T-helper 2 cell treated with Interferon-gamma antibody and Interleukin-4, amounts not matched to agents 5 μg/mL and 100 μg/mL, for 36 hours (primary cell): ENCODE measurements around the gene BIK.

Source experiments
- DNase-seq: peaks from one replicate; pipeline ENCODE4 v3.0.0; 2021; ENCODE audit warnings: low spot score
- H3K27ac Mint-ChIP-seq: one replicate; pipeline ENCODE4 v1.8.0; 2021; ENCODE audit warnings: mild to moderate bottlenecking, mixed read lengths
- H3K27me3 Mint-ChIP-seq: one replicate; pipeline ENCODE4 v1.8.0; 2021; ENCODE audit warnings: low read depth, mixed read lengths
- H3K36me3 Mint-ChIP-seq: one replicate; pipeline ENCODE4 v1.8.0; 2021; ENCODE audit warnings: low read depth, mixed read lengths
- H3K4me1 Mint-ChIP-seq: one replicate; pipeline ENCODE4 v1.8.0; 2021; ENCODE audit warnings: low read depth, mixed read lengths
- H3K4me3 Mint-ChIP-seq: one replicate; pipeline ENCODE4 v1.8.0; 2022; ENCODE audit warnings: mild to moderate bottlenecking, moderate library complexity, mixed read lengths
- H3K9me3 Mint-ChIP-seq: one replicate; pipeline ENCODE4 v1.8.0; 2021; ENCODE audit warnings: mixed read lengths

BIK gene

DNA sequence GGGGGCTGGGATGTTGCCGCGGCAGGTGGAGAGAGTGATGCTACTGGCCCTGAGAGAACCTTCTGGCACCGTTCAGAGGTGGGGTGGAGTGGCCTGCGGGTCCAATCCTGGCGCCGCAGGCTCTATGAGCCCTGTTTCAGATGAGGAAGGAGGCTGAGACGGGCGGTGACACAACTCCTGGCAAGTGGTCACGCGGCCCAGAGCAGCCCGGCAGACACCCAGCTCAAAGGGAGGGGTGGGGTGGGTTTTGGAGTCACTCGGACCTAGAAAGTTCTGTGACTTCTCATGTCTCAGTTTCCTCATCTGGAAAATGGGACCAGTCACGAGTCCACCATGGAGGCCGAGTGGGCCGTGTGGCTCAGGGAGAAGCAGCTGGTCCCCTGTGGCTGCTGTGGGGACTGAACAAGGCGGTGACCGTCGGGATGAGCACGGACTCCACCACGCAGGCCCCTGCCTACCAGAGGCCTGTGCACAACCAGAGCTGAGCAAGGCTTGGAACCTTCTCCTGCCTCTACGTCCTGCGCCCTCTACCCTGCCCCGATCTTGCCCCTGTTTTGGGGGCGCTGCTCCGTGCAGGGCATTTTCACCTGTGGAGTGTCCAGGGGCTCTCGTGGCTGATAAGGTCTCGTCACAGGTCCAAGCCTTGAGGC, 44.5 kb downstream of the BIK start:
- peaks cover 7% of the 10 kb centered on the region for H3K4me1 Mint-ChIP-seq

DNA sequence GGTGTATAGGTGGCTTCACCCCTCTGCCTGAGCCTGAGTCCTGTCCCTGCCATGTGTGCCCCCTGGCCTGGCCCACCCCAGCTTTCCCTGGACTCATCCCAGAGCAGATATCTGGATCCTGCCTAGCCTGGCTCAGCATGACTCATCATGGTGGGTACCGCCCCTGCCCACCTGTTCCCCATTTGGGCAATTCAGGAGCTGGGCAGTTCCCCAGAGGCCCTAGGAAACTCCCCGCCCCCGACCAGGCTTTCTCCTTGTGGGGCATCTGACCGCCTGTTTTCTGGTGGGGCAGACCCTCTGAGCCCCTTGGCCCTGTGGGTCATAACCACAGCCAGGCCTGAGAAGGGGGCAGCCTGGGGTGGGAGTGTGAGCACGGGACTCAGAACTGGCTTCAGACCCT, 45.2 kb downstream of the BIK start:
- DNase-seq = no peak
- Mint-ChIP-seq H3K27ac (no peak overlapping the region), H3K36me3 (no peaks in the 10 kb centered on the region), H3K4me1 (peaks cover 5% of the 10 kb centered on the region), H3K9me3 (no peaks in the 10 kb centered on the region), H3K4me3 (no peak overlapping the region), H3K27me3 (no peaks in the 10 kb centered on the region)

More for the DNA sequence above, 44.5 kb downstream of the BIK start:
- no peak for DNase-seq
- Mint-ChIP-seq H3K36me3 (no peaks in the 10 kb centered on the region), H3K27me3 (no peaks in the 10 kb centered on the region), H3K4me3 (no peak overlapping the region), H3K9me3 (no peaks in the 10 kb centered on the region), H3K27ac (no peak overlapping the region)

DNA sequence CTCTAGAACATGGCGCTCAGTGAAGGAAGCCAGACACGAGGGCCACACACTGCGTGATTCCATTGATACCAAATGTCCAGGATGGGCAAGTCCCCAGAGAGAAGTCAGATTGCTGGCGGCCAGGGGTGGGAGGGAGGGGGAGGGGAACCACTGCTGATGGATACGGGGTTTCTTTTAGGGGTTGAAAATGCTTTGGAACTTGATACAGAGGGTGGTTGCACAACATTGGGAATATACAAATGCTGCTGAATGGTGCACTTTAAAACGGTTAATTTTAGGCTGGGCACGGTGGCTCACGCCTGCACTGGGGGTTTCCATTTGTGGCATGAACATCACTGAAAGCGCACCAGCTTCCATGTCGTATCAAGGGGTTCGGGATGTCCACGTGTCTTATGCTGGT, 45.9 kb downstream of the BIK start:
- Mint-ChIP-seq H3K27ac (no peak overlapping the region), H3K4me3 (no peak overlapping the region), H3K27me3 (no peaks in the 10 kb centered on the region), H3K4me1 (peaks cover 2% of the 10 kb centered on the region), H3K9me3 (no peaks in the 10 kb centered on the region), H3K36me3 (no peaks in the 10 kb centered on the region)
- DNase-seq = no peak

DNA sequence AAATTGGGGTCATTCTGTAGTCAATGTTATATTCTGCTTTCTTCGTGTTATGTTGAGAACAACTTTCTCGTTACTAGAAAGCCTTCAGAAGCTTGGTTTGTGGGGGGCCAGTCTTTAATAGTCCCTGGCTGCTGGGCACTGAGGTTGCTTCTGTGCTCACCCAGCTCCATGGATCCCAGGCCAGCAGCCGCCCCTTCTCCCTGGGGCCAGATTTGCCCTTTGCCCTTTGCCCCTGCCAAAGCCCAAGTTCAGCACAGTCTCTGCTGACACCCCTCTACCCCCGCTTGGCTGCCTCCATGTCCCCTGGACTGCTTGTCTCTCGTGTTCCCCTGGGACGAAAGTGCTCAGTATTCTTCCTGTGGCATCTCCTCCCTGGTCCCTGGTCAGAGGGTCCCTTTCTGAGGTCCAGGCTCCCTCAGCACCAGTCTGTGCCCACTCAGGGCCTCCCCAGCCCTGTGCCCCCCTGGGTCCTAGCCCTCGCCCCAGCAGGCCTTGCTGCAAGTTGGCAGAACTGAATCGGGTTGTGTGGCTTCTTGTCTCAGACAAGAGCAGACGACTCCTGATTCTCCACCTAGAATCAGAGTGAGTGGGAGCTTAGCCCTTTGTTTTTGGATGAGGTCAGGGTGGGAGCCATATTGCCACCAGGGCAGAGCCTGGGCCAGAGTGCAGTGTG, 47.5 kb downstream of the BIK start:
- DNase-seq = no peak
- no peaks in the 10 kb centered on the region for H3K9me3 Mint-ChIP-seq
- H3K27me3 Mint-ChIP-seq = no peaks in the 10 kb centered on the region
- H3K4me1 Mint-ChIP-seq = peaks cover under 1% of the 10 kb centered on the region
- no peak overlapping the region for H3K27ac Mint-ChIP-seq
- H3K36me3 Mint-ChIP-seq = peaks cover 2% of the 10 kb centered on the region
- no peak overlapping the region for H3K4me3 Mint-ChIP-seq

DNA sequence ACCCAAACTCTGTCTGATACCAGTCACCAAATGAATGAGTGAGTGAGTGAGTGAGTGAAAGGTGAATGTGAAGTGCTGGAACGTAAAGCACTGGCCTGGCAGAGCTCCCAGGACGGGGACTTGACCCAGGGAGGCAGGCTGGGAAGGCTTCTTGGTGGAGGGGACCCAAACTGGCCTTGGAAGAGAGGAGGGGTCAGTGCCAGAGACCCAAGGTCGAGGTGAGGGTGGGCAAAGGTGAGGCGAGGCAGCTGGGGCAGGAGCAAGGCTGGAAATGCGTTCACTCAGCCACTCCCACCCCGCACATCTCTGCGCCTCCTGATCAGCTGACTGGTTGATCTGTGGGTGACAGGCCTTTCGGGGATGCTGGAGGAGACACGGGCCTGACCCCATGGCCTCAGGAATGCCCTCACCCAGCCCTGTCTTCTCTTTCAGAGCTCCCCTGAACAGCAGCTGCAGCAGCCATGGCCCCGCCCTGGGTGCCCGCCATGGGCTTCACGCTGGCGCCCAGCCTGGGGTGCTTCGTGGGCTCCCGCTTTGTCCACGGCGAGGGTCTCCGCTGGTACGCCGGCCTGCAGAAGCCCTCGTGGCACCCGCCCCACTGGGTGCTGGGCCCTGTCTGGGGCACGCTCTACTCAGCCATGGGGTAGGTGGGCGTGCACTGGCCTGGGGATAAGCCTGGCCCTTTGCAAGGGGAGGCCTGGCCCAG, 48.4 kb downstream of the BIK start:
- Mint-ChIP-seq H3K36me3 (peaks cover 4% of the 10 kb centered on the region), H3K9me3 (no peaks in the 10 kb centered on the region), H3K4me1 (no peaks in the 10 kb centered on the region), H3K27ac (no peak overlapping the region), H3K27me3 (no peaks in the 10 kb centered on the region), H3K4me3 (no peak overlapping the region)
- DNase-seq = no peak

DNA sequence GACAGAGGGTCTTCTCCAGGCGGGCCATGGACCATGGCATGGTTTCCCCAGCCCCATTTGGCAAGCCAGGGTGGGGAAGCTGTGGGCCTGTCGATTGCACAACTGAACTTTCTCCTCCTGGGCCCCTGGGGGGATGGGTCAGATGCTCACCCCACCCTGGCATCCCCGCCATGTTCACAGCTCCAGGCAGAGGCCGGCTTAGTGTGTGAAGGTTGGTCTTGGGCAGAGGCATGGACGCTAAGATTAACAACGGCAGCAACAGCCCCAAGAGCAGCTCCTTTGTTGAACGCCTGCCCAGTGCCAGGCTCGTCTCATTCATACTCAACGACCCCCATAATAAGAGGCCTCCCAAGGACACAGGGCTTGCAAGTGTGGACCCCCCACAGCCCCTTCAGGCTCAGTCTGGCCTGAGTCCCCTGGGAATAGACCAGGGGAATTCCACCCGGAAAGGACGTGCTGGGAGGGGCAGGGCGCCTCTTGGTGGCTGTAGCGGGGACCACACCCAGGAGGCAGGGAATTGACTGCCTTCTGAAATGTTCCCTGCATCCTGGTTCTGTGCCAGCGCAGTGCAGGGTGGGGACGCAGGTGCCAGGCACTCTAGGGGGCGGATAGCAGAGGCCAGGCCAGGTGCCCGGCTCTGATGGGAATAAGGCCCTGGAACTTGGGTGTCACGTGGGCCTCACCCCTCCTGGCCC, 49.1 kb downstream of the BIK start:
- DNase-seq = no peak
- Mint-ChIP-seq H3K9me3 (no peaks in the 10 kb centered on the region), H3K27ac (no peak overlapping the region), H3K36me3 (peaks cover 5% of the 10 kb centered on the region), H3K27me3 (no peaks in the 10 kb centered on the region), H3K4me1 (no peaks in the 10 kb centered on the region), H3K4me3 (no peak overlapping the region)

DNA sequence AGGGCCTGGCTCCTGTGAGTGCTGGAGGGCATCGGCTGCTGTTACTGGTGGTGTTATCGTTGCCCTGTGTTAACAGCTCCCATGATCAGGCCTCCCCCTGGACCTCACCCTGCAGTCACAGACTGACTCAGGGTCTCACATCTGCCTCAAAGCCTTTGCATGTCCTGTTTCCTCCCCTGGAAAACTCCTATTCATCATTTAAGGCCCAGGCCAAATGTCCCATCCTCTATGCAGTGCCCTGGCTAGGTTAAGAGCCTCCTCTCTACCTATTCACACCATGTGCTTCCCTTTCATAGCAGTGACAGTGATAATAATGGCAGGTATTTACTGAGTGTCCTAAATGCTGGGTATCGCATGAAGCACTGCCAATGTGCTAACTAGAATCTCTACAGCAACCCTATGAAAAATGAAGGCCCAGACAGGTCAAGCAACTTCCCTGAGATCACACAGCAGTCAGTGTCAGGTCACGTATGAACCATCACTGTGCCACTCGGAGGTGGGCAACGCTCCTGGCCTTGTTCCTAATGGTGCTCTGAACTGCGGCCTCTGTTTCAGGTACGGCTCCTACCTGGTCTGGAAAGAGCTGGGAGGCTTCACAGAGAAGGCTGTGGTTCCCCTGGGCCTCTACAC, 50.1 kb downstream of the BIK start:
- no peaks in the 10 kb centered on the region for H3K4me1 Mint-ChIP-seq
- no peak overlapping the region for H3K4me3 Mint-ChIP-seq
- H3K9me3 Mint-ChIP-seq = no peaks in the 10 kb centered on the region
- no peak for DNase-seq
- peaks cover 5% of the 10 kb centered on the region for H3K36me3 Mint-ChIP-seq
- H3K27ac Mint-ChIP-seq = no peak overlapping the region
- H3K27me3 Mint-ChIP-seq = no peaks in the 10 kb centered on the region

DNA sequence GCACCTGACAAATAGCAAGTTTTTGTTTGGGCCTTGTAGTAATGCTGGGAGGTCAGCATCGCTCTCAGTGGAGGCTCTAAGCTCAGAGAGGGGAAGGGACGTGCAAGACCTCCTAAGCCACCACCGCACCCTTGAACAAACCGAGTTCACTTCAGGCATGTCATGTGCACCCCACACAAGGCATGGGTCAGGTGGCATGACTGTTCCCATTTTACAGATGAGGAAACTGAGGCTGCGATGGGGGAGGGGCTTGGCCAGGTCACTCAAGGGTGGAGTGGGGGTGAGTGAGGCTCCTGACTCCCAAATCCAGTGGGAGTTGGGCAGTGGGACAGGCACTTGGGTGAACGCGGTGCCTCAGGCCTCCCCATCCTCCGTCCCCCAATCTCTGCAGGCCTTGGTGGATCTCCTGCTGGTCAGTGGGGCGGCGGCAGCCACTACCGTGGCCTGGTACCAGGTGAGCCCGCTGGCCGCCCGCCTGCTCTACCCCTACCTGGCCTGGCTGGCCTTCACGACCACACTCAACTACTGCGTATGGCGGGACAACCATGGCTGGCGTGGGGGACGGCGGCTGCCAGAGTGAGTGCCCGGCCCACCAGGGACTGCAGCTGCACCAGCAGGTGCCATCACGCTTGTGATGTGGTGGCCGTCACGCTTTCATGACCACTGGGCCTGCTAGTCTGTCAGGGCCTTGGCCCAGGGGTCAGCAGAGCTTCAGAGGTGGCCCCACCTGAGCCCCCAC, 52.0 kb downstream of the BIK start:
- no peak overlapping the region for H3K4me3 Mint-ChIP-seq
- H3K36me3 Mint-ChIP-seq = peaks cover 6% of the 10 kb centered on the region
- no peaks in the 10 kb centered on the region for H3K4me1 Mint-ChIP-seq
- no peak overlapping the region for H3K27ac Mint-ChIP-seq
- no peaks in the 10 kb centered on the region for H3K27me3 Mint-ChIP-seq
- H3K9me3 Mint-ChIP-seq = no peaks in the 10 kb centered on the region
- DNase-seq = no peak

DNA sequence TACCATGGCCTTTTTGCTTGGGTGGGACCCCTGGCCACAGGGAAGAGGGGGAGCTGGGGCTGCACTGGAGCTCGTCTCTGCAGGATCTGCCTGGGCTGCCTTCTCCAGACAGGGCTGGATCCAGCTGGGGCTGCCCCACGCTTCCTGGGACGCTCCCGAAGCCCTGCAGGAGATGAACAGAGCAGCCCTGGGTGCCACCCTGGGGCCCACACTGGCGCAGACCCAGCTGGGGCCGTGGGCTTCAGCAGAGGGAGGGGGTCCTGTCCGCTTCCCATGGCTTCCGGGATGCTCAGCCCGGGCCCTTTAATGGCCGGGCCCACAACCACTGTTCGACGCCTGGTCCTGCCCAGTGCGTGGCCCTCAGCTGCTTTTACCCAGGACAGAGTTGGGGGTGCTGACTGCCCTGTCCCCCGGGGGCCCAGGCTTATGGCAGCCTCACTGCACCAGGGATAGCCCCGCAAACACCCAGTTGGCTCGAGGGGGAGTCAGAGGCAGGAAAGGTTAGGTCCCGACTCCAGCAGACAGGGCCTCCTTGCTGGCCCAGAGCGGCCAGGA, 52.8 kb downstream of the BIK start:
- DNase-seq = no peak
- no peak overlapping the region for H3K4me3 Mint-ChIP-seq
- H3K27me3 Mint-ChIP-seq = no peaks in the 10 kb centered on the region
- no peaks in the 10 kb centered on the region for H3K4me1 Mint-ChIP-seq
- peaks cover 8% of the 10 kb centered on the region for H3K36me3 Mint-ChIP-seq
- H3K9me3 Mint-ChIP-seq = no peaks in the 10 kb centered on the region
- no peak overlapping the region for H3K27ac Mint-ChIP-seq

DNA sequence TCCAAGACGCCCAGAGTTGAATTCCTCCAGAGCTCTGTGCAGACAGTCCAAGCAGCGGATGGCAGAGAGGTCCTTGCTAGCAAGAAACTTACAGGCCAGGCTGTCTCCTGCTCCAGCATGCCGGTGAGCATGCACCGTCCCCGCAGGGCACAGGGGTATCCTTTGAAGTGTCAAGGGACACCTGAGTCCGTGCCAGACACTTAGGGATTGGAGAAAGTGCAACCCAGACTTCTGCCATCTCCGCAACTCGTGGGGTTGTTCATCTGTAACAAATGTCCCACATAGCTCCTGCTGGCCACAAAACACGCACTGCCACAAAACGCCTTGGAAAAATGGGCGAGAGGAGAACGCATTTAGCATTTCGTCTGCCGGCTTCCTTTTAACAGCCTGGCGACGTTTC, 54.1 kb downstream of the BIK start:
- H3K36me3 Mint-ChIP-seq = peaks cover 8% of the 10 kb centered on the region
- H3K4me1 Mint-ChIP-seq = no peaks in the 10 kb centered on the region
- no peak overlapping the region for H3K27ac Mint-ChIP-seq
- H3K4me3 Mint-ChIP-seq = no peak overlapping the region
- DNase-seq = no peak
- H3K9me3 Mint-ChIP-seq = no peaks in the 10 kb centered on the region
- no peaks in the 10 kb centered on the region for H3K27me3 Mint-ChIP-seq

DNA sequence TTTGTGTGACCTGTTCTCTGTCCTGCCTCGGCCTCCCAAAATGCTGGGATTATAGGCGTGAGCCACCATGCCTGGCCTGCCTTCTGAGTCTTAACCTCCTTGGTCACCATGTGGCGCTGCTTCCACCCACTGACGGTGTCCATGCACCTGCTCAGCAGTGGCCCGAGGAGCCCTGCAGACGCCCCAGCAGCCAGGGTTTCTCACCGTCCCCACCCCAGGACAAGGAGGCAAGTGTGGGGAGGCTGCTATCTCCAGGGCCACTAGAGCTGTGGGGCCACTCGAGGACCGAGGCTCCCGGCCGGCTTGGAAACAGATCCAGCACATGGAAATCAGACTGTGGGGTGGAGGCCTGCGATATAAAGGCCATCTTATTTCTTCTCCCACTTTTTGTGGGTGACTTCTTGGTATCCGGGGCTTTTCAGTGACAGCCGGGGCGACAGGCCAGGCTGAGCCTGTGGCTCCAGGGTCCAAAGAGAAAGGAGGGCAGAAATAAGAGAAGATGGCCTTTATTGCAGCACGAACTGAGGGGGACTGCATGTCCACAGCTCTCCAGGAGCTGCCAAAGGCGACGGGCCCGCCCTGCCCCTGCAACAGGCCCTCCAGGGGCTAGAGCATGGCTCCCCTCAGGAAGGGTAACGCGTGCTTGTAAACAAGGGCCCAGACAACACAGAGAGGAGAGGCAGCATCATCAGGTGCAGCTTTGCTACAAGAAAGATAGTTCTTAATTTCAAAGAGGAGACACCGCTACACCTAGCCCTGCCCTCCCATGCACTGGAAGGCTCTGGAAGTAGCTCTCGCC, 55.8 kb downstream of the BIK start:
- Mint-ChIP-seq H3K36me3 (peaks cover 15% of the 10 kb centered on the region), H3K27ac (no peak overlapping the region), H3K4me1 (no peaks in the 10 kb centered on the region)

DNA sequence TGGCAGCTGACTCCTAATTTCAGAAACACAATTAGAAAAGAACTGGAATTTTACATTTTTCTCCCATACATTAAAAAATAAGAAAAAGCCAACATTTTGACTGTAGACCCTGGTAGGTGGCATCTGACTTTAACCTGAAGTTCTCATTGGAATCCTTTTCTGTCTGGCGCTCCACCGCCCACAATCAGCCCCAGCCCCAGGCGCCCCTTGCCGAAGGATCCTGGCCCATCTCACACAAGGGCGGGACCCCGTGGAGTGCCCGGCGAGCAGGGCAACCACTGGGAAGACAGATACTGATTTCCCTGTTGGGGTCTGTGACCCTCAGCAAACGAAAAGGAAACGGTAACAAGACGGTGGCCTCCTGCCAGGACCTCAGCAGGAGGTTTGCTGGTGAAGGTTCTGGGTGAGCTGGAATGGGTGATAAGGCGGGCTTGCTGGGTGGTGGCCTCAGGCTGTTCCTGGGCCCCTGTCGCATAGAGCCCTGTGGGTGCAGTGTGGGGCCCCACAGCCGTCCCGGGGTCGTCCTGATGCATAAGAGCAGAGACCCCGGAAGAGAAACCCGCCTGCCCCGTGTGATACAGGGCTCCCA, 56.5 kb downstream of the BIK start:
- Mint-ChIP-seq H3K9me3 (no peaks in the 10 kb centered on the region), H3K27me3 (no peaks in the 10 kb centered on the region), H3K27ac (no peak overlapping the region), H3K36me3 (peaks cover 16% of the 10 kb centered on the region), H3K4me3 (no peak overlapping the region), H3K4me1 (no peaks in the 10 kb centered on the region)
- DNase-seq = no peak

More for the DNA sequence above, 55.8 kb downstream of the BIK start:
- Mint-ChIP-seq H3K27me3 (no peaks in the 10 kb centered on the region), H3K4me3 (no peak overlapping the region), H3K9me3 (no peaks in the 10 kb centered on the region)
- DNase-seq = no peak
